SJSA1 (cell line): Measurements from ENCODE around the gene USP50. TPM values are rescaled to one million over a fixed set of nuclear protein-coding genes. Genes with fewer than 3 reads are reported as not detected.
"Not testable (repeated sequence)": the region's sequence is repeated elsewhere in the genome, so short reads cannot be mapped to it uniquely, and the experiment has no call there.

Experiments
- DNase-seq, 2 experiments: peaks; one replicate each; pipeline ENCODE4 v3.0.0-alpha.2; 2015 to 2020; ENCODE audit warnings: low spot score in 2 of 2, low read depth in 1 of 2
- H3K27ac ChIP-seq: fragments of 250-450 bp; sonication (Bioruptor Pico); 2 replicates; pipeline ENCODE4 v1.5.1; 2020; ENCODE audit warnings: mild to moderate bottlenecking, moderate library complexity
- H3K27me3 ChIP-seq: fragments of 250-450 bp; sonication (Bioruptor Pico); replicated peaks from 2 replicates; pipeline ENCODE4 v1.5.1; 2020; ENCODE audit warnings: mild to moderate bottlenecking, moderate library complexity
- H3K36me3 ChIP-seq: fragments of 250-450 bp; sonication (Bioruptor Pico); 2 replicates; pipeline ENCODE4 v1.5.1; 2020; ENCODE audit warnings: mild to moderate bottlenecking
- H3K4me1 ChIP-seq: fragments of 250-450 bp; sonication (Bioruptor Pico); replicated peaks from 2 replicates; pipeline ENCODE4 v1.6.1; 2021; ENCODE audit warnings: mild to moderate bottlenecking
- H3K4me3 ChIP-seq: fragments of 250-450 bp; sonication (Bioruptor Pico); 2 replicates; pipeline ENCODE4 v1.5.1; 2020; ENCODE audit warnings: mild to moderate bottlenecking
- H3K9me3 ChIP-seq: fragments of 250-450 bp; sonication (Bioruptor Pico); replicated peaks from 2 replicates; pipeline ENCODE4 v1.5.1; 2020; ENCODE audit warnings: mild to moderate bottlenecking
- total RNA-seq: library from RNA; depleted of rRNA; stranded (reverse); fragments of >200 nt; shearing (Covaris generic); gene quantifications from 2 replicates; pipeline ENCODE4 v1.2.3, GENCODE V29; 2014

Gene USP50
- total RNA-seq, 1 experiment from 2014 or later, result not detected

DNA sequence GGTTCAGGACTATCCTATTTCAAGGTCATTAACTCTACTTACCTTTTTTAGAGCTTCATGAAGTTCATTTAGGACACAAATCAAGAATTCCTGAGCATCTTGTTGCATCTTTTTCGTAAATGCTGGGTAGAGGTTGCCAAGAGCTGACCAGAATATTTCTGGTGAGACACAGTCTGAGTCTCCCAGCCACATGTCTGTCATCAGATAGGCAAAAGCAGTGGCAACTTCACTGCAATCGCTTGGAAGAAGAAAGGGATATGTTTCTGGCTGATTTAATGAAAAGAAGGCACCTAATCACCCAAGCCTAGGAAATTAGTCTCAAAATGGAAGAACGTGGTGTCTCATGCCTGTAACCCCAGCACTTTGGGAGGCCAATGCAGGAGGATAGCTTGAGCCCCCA is 2.9 kb downstream of the USP50 start:
- Histone ChIP-seq H3K9me3 (no peaks in the 10 kb centered on the region), H3K4me1 (0 out of 2 replicates have a peak, but pooled peaks cover 5% of the 10 kb centered on the region), H3K4me3 (no peak overlapping the region), H3K27ac (no peak overlapping the region), H3K27me3 (0 out of 2 replicates have a peak, but pooled peaks cover 2% of the 10 kb centered on the region), H3K36me3 (no peaks in the 10 kb centered on the region)
- no peak for DNase-seq

DNA sequence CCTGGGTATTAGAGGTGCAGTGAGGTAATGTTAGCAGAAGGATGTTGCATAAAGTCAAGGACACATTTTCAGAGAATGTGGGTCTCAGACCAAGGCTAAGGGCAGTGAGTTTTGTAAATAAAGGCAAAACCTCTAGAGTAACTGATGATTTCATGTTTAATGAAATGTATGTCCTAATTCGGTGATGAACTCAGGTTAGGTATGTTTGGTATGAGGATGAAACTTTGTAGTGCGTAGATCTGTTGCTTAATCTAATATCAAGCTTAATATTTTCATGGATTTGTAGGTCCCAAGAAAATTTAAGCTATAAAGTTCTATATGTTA is 3.6 kb downstream of the USP50 start:
- Histone ChIP-seq H3K4me3 (no peak overlapping the region), H3K4me1 (0 out of 2 replicates have a peak, but pooled peaks cover 5% of the 10 kb centered on the region), H3K27ac (no peak overlapping the region), H3K9me3 (no peaks in the 10 kb centered on the region), H3K27me3 (0 out of 2 replicates have a peak, but pooled peaks cover 2% of the 10 kb centered on the region), H3K36me3 (no peaks in the 10 kb centered on the region)
- no peak for DNase-seq

DNA sequence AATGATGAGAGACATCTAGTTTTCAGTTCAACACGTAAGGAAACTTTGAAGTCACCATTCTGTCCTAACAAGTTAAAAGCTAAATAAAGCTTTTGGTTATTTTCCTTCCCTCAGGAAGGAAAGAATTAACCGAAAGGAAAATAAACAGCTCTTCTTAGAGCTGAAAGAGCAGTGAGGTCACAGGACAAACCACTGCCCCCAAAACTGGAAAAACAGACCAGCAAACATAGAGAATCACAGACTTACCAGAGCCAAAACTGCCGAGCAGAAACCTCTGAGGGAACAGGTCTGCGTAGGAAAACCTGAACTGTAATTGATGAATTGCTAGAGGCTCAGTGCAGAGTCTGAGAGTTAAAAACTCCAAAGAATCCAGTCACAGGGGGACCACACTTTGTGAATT is 14.7 kb downstream of the USP50 start:
- Histone ChIP-seq H3K9me3 (no peaks in the 10 kb centered on the region), H3K36me3 (no peaks in the 10 kb centered on the region), H3K27ac (no peak overlapping the region), H3K27me3 (no peaks in the 10 kb centered on the region), H3K4me3 (no peak overlapping the region), H3K4me1 (peaks cover 11% of the 10 kb centered on the region)
- peak in 1 of 2 experiments; percentile 39 for DNase-seq

DNA sequence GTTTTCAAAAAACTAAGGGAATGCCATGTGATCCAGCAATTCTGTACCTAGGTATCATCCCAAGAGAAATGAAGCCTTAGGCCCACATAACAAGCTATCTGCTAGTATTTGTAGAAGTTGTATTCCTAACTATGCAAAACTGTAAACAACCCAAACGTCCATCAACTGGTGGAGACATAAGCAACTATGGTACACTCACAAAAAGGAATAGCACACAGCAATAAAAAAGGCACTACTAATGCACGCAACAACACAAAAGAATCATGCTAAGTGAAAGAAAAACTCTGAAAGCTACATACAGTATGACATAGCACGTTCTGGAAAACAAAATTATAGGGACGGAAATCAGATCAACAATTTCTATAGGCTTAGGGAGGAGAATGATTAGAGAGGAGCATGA is 15.3 kb downstream of the USP50 start:
- H3K27ac ChIP-seq, result no peak overlapping the region

DNA sequence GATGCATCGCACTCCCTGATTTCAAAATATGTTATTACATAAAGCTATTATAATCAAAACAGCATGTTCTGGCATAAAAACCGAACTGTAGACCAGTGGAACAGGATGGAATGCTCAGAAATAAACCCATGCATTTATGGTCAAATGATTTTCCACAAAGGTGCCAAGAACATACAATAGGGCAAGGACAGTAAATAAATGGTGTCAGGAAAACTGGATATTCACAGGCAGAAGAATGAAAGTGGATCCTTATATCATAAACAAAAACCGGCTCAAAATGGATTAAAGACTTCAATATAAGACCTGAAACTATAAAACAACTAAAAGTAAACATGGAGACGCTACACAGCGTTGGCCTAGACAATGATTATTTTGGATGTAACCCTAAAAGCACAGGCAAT is 22.6 kb downstream of the USP50 start:
- no peak for DNase-seq
- Histone ChIP-seq H3K27me3 (no peaks in the 10 kb centered on the region), H3K27ac (no peak overlapping the region), H3K9me3 (no peaks in the 10 kb centered on the region), H3K4me1 (no peaks in the 10 kb centered on the region), H3K4me3 (no peak overlapping the region), H3K36me3 (no peaks in the 10 kb centered on the region)

More for the DNA sequence above, 15.3 kb downstream of the USP50 start:
- Histone ChIP-seq H3K36me3 (no peaks in the 10 kb centered on the region), H3K9me3 (no peaks in the 10 kb centered on the region), H3K4me3 (no peak overlapping the region), H3K4me1 (peaks cover 11% of the 10 kb centered on the region), H3K27me3 (no peaks in the 10 kb centered on the region)
- no peak for DNase-seq

DNA sequence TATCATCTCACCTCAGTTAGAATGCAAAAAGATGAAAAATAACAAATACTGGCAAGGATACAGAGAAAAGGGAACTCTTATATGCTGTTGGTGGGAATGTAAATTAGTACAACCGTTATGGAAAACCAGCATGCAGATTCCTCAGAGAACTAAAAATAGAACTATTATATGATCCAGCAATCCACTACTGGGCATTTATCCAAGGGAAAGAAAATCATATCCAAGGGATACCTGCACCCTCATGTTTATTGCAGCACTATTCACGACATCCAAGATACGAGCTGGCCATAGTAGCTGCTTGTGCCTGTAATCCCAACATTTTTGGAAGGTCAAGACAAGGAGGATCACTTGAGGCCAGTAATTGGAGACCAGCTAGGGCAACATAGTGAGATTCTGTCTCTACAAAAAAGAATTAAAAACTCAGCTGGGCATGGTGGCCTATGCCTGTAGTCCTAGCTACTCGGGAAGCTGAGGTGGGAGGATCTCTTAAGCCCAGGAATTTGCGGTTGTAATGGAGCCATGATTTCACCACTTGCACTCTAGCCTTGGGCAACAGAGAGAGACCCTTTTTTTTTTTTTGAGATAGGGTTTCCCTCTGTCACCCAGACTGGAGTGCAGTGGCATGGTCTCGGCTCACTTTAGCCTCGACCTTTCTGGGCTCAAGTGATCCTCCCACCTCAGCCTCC is 26.6 kb downstream of the USP50 start:
- DNase-seq, result no peak
- no peak overlapping the region for H3K27ac ChIP-seq

DNA sequence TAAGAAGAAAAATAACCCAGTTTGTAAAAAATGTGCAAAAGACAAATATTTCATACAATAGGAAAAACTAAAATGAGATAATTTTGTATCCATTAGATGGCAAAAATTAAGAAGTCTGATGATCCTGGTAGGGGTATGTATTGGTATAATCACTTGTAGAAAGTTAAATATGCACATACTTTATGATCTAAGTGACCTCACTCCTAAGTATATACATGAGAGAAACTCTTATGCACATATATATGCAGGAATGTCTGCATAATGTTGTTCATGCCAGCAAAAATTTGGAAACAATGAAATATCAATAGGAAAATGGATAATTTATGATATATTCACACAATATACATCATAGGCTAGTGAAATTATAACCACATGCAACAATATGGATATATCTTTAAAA is 33.5 kb downstream of the USP50 start:
- Histone ChIP-seq H3K27me3 (no peaks in the 10 kb centered on the region), H3K27ac (no peak overlapping the region), H3K4me1 (no peaks in the 10 kb centered on the region), H3K4me3 (no peak overlapping the region), H3K36me3 (no peaks in the 10 kb centered on the region), H3K9me3 (no peaks in the 10 kb centered on the region)
- no peak for DNase-seq

More for the DNA sequence above, 26.6 kb downstream of the USP50 start:
- Histone ChIP-seq H3K27me3 (no peaks in the 10 kb centered on the region), H3K4me1 (no peaks in the 10 kb centered on the region), H3K9me3 (no peaks in the 10 kb centered on the region), H3K36me3 (no peaks in the 10 kb centered on the region), H3K4me3 (no peak overlapping the region)

DNA sequence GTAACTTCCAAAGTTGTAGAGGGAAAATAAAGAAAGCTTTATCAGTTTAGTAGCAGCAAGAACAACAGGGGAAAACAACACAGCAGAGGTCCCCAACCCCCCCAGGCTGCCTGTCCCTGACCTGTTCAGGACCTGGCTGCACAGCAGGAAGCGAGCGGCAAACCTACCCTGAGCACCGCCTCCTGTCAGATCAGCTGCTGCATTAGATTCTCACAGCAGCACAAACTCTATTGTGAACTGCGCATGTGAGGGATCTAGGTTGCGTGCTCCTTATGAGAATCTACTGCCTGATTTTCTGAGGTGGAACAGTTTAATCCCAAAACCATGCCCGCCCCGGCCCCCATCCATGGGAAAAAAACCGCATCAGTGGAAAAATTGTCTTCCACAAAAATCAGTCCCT is 40.3 kb downstream of the USP50 start:
- Histone ChIP-seq H3K9me3 (no peaks in the 10 kb centered on the region), H3K36me3 (peaks cover 8% of the 10 kb centered on the region), H3K4me1 (no peaks in the 10 kb centered on the region), H3K4me3 (no peak overlapping the region), H3K27me3 (no peaks in the 10 kb centered on the region), H3K27ac (no peak overlapping the region)
- DNase-seq, result no peak

DNA sequence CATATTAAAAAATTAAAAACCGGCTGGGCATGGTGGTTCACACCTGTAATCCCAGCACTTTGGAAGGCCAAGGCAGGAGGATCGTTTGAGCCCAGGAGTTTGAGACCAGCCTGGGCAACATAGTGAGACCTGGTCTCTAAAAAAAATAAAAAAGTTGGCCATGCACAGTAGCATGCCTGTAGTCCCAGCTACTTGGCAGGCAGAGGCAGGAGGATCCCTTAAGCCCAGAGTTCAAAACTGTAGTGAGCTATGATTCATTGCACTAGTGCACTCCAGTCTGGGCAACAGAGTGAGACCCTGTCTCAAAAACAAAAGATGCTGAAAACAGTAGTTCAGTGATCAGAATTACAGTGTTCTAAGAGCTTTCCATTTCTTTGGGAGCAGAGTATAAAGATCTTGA is 40.8 kb downstream of the USP50 start:
- H3K4me1 ChIP-seq, H3K27ac ChIP-seq, H3K4me3 ChIP-seq, H3K27me3 ChIP-seq, H3K9me3 ChIP-seq, DNase-seq: not testable (repeated sequence)
- H3K36me3 ChIP-seq, result peaks cover 10% of the 10 kb centered on the region

DNA sequence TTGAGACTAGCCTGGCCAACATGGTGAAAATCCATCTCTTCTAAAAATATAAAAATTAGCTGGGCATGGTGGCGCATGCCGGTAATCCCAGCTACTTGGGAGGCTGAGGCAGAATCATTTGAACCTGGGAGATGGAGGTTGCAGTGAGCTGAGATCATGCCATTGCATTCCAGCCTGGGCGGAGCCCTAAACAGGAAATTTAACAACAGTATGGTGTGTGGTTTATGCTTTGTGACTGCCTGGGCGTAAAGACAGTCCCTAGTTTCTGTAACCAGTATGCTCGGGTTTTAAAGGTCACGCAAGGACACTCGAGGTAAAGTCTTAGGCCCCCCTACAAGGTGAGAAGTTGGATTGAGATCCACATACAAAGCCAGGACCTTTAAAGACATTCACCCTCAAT is 43.3 kb downstream of the USP50 start:
- no peaks in the 10 kb centered on the region for H3K9me3 ChIP-seq
- no peaks in the 10 kb centered on the region for H3K27me3 ChIP-seq
- DNase-seq, result no peak
- H3K4me1 ChIP-seq, result no peaks in the 10 kb centered on the region
- H3K27ac ChIP-seq, result no peak overlapping the region
- no peak overlapping the region for H3K4me3 ChIP-seq
- peaks cover 24% of the 10 kb centered on the region for H3K36me3 ChIP-seq

DNA sequence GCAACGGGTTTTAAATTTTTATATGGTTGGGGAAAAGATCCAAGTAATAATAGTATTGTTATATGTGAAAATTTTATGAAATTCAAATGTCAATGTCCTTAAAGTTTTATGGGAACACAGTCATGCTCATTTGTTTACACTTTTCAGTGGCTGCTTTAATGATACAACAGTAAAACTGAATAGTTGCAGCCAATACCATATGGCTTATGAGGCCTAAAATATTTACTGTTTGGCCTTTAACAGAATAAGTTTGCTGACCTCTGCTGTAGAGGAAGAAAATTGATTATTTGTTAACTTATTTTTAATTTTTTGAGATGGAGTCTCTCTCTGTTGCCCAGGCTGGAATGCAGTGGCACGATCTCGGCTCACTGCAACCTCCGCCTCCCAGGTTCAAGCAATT is 44.7 kb downstream of the USP50 start:
- DNase-seq, result no peak
- no peaks in the 10 kb centered on the region for H3K9me3 ChIP-seq

DNA sequence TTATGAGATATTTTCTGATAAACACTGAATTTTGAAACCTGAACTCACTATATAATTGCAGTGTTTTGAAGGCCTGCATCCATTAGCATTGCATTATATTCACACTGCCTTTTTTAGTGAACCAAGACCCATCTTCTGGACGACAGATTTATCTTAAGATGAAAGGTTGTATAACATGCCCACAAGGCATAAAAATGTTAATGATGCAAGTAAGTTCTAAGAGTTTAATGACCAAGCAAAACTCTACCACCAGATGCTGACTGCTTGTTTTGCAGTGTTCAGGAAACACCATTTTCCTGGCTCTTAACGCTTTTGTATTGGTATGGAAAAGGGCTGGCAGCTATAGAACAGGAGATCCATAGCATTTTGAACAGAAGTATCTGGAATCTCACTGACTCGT is 46.1 kb downstream of the USP50 start:
- Histone ChIP-seq H3K27me3 (no peaks in the 10 kb centered on the region), H3K9me3 (no peaks in the 10 kb centered on the region), H3K4me3 (no peak overlapping the region), H3K4me1 (no peaks in the 10 kb centered on the region), H3K27ac (no peak overlapping the region), H3K36me3 (peaks cover 47% of the 10 kb centered on the region)
- no peak for DNase-seq

More for the DNA sequence above, 44.7 kb downstream of the USP50 start:
- Histone ChIP-seq H3K36me3 (peaks cover 35% of the 10 kb centered on the region), H3K4me3 (no peak overlapping the region), H3K27ac (no peak overlapping the region), H3K27me3 (no peaks in the 10 kb centered on the region), H3K4me1 (no peaks in the 10 kb centered on the region)

DNA sequence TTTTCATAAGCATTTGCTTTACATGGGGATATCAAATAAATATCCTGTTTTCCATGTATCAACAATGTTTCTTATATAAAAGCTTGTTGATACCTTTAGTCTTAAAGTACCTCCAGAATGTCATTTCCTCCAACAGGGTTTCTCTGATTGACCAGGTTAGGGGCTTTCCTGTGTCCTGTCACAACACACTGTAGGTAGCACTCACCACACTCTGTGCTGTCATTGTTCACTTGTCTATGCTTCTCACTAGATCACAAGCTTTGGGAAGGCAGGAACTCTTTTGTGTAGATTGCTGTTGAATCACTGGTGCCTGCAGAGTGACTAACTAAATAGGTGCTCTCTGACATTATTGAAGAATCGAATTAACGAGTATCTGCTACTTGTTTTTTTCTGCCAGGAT is 49.8 kb downstream of the USP50 start:
- DNase-seq, result no peak
- no peak overlapping the region for H3K4me3 ChIP-seq
- H3K27ac ChIP-seq, result no peak overlapping the region
- H3K9me3 ChIP-seq, result no peaks in the 10 kb centered on the region
- no peaks in the 10 kb centered on the region for H3K4me1 ChIP-seq
- peaks cover 76% of the 10 kb centered on the region for H3K36me3 ChIP-seq
- H3K27me3 ChIP-seq, result no peaks in the 10 kb centered on the region

DNA sequence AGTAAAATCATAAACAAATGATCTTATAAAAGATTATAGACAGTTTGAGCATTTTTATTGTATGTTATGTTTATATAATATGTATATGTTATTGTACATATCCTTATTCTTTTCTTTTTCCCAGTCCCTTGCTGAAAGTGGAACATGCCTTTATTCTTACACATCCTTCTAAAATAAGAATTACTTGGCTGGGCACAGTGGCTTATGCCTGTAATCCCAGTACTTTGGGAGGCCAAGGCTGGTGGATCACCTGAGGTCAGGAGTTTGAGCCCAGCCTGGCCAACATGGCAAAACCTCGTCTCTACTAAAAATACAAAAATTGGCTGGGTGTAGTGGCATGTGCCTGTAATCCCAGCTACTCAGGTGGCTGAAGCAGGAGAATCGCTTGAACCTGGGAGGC is 51.9 kb downstream of the USP50 start:
- not testable (repeated sequence) for H3K9me3 ChIP-seq, H3K4me1 ChIP-seq, H3K27ac ChIP-seq, H3K27me3 ChIP-seq, H3K4me3 ChIP-seq, DNase-seq
- H3K36me3 ChIP-seq, result peaks cover 85% of the 10 kb centered on the region

DNA sequence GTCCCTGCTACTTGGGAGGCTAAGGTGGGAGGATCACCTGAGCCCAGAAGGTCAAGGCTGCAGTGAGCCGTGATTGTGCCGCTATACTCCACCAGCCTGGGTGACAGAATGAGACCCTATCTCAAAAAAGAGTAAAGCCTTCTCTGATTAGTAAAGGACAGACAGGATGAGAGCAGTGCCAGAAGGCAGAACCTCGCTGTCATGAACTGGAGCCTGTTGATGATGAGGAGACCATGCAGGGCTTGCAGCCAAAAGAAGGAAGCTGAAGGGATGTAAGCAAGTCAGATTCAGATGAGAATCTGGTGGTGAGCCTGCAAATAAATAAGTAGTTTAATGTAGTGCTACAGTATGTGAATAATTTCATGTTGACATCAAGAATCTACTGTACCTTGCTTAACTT is 52.8 kb downstream of the USP50 start:
- H3K4me1 ChIP-seq, result no peaks in the 10 kb centered on the region
- DNase-seq, result no peak
- H3K27me3 ChIP-seq, result no peaks in the 10 kb centered on the region
- H3K4me3 ChIP-seq, result no peak overlapping the region
- peaks cover 86% of the 10 kb centered on the region for H3K36me3 ChIP-seq
- H3K27ac ChIP-seq, result no peak overlapping the region
- H3K9me3 ChIP-seq, result no peaks in the 10 kb centered on the region
